Measurements from ENCODE around the gene WNT2B. TPM values are rescaled to one million over a fixed set of nuclear protein-coding genes. Genes with fewer than 3 reads are reported as not detected.

Gene WNT2B
- total and polyA plus RNA-seq, 2 donors (not counting 1 experiment from before 2014, with no cell fraction given), result 0.54 to 5.2 TPM

GRCh38 chr1:112564081-112564480 lies 55.3 kb downstream of the WNT2B start:
- DNase-seq (no peak), ATAC-seq (ENCODE audit: low read depth) (no peak)
- H3K4me1 Mint-ChIP-seq, result no peaks in the 10 kb centered on the region
- no CpG with 5 or more reads among the region's 1 CpG for WGBS (ENCODE audit: insufficient coverage)
- intact Hi-C loops (cut with micrococcal nuclease), result no loop called here
- no peaks in the 10 kb centered on the region for H3K4me1 ChIP-seq (ENCODE audit: control insufficient read depth in 2 of 2, insufficient read depth in 2 of 2, low read length in 2 of 2)
- no peak overlapping the region for H3K27ac ChIP-seq (ENCODE audit: low read length in 2 of 2)
- TF ChIP-seq CTCF (IDR thresholded peaks at IDR 0.05) (no peak), EZH2 (IDR thresholded peaks at IDR 0.05; ENCODE audit: borderline replicate concordance, insufficient read depth, low read depth, low read length, poor library complexity, severe bottlenecking) (no peak)
- no peak overlapping the region for H3K27ac Mint-ChIP-seq
- no peaks in the 10 kb centered on the region for H3K27me3 ChIP-seq (replicated peaks in 1 of 4; ENCODE audit: control extremely low read depth in 1 of 4, control insufficient read depth in 3 of 4, insufficient read depth in 4 of 4, low read length in 3 of 4)
- H4K20me1 ChIP-seq (ENCODE audit: control insufficient read depth, insufficient read depth, low read length, poor library complexity, severe bottlenecking), result no peaks in the 10 kb centered on the region
- no peak overlapping the region for H2AFZ ChIP-seq (ENCODE audit: insufficient read depth, low read depth, low read length, poor library complexity, severe bottlenecking)
- CTCF ChIA-PET, result no interaction called here
- H3K9me3 ChIP-seq (ENCODE audit: control extremely low read depth in 1 of 3, control insufficient read depth in 2 of 3, insufficient read depth in 1 of 3, low read length in 2 of 3), result no peaks in the 10 kb centered on the region
- H3K79me2 ChIP-seq (ENCODE audit: control insufficient read depth, insufficient read depth, low read length), result no peaks in the 10 kb centered on the region
- POLR2A ChIA-PET, result no interaction called here
- no peak overlapping the region for H3K4me3 ChIP-seq (ENCODE audit: control extremely low read depth in 1 of 5, extremely low read depth in 1 of 5, insufficient read depth in 1 of 5, low read depth in 2 of 5, low read length in 4 of 5)
- H3K4me2 ChIP-seq (replicated peaks; ENCODE audit: low read depth, low read length, poor library complexity, severe bottlenecking), result no peak overlapping the region
- no peak overlapping the region for H3K9ac ChIP-seq (ENCODE audit: low read length)
- H3K4me3 Mint-ChIP-seq, result no peak overlapping the region
- peaks cover 0 to 2% of the 10 kb centered on the region in 2 experiments for H3K36me3 ChIP-seq (replicated peaks in 1 of 2; ENCODE audit: control extremely low read depth in 1 of 2, control insufficient read depth in 1 of 2, extremely low read depth in 1 of 2, insufficient read depth in 2 of 2, low read length in 1 of 2)
- H3K27me3 Mint-ChIP-seq, result no peaks in the 10 kb centered on the region
- no peaks in the 10 kb centered on the region for H3K9me3 Mint-ChIP-seq (ENCODE audit: insufficient read depth)

- Histone ChIP-seq H3K36me3 (replicated peaks in 1 of 2; ENCODE audit: control extremely low read depth in 1 of 2, control insufficient read depth in 1 of 2, extremely low read depth in 1 of 2, insufficient read depth in 2 of 2, low read length in 1 of 2) (peaks cover 0 to 2% of the 10 kb centered on the region in 2 experiments), H3K9ac (ENCODE audit: low read length) (no peak overlapping the region), H3K4me3 (ENCODE audit: control extremely low read depth in 1 of 5, extremely low read depth in 1 of 5, insufficient read depth in 1 of 5, low read depth in 2 of 5, low read length in 4 of 5) (no peak overlapping the region), H3K27ac (ENCODE audit: low read length in 2 of 2) (no peak overlapping the region), H3K9me3 (ENCODE audit: control extremely low read depth in 1 of 3, control insufficient read depth in 2 of 3, insufficient read depth in 1 of 3, low read length in 2 of 3) (no peaks in the 10 kb centered on the region), H3K4me2 (replicated peaks; ENCODE audit: low read depth, low read length, poor library complexity, severe bottlenecking) (no peak overlapping the region), H2AFZ (ENCODE audit: insufficient read depth, low read depth, low read length, poor library complexity, severe bottlenecking) (no peak overlapping the region), H3K4me1 (ENCODE audit: control insufficient read depth in 2 of 2, insufficient read depth in 2 of 2, low read length in 2 of 2) (no peaks in the 10 kb centered on the region), H3K79me2 (ENCODE audit: control insufficient read depth, insufficient read depth, low read length) (no peaks in the 10 kb centered on the region), H4K20me1 (ENCODE audit: control insufficient read depth, insufficient read depth, low read length, poor library complexity, severe bottlenecking) (no peaks in the 10 kb centered on the region), H3K27me3 (replicated peaks in 1 of 4; ENCODE audit: control extremely low read depth in 1 of 4, control insufficient read depth in 3 of 4, insufficient read depth in 4 of 4, low read length in 3 of 4) (no peaks in the 10 kb centered on the region)
- ChIA-PET CTCF (interaction anchor here (0.7 kb wide), 1 partner anchor 91 kb away, joined by 4 read pairs; no protein-coding TSS in a partner anchor), POLR2A (no interaction called here)
- Mint-ChIP-seq H3K27me3 (no peaks in the 10 kb centered on the region), H3K4me3 (no peak overlapping the region), H3K9me3 (ENCODE audit: insufficient read depth) (no peaks in the 10 kb centered on the region), H3K27ac (no peak overlapping the region), H3K4me1 (no peaks in the 10 kb centered on the region)
- no peak for DNase-seq
- 100% methylated on average over 1 of the region's 1 CpG for WGBS (ENCODE audit: insufficient coverage)
- no peak for ATAC-seq (ENCODE audit: low read depth)
- intact Hi-C loops (cut with micrococcal nuclease), result no loop called here
- TF ChIP-seq CTCF (IDR thresholded peaks at IDR 0.05) (no peak), EZH2 (IDR thresholded peaks at IDR 0.05; ENCODE audit: borderline replicate concordance, insufficient read depth, low read depth, low read length, poor library complexity, severe bottlenecking) (no peak)
Observed at GRCh38 chr1:112565800-112566199, 57.0 kb downstream of the WNT2B start.
